Measurements from ENCODE around the gene GALNT2.

The GALNT2 gene

GRCh38 chr1:230094746-230095145 is 27.7 kb downstream of the GALNT2 start:
- no peak overlapping the region for H3K27ac ChIP-seq
- TF ChIP-seq CTCF (conservative IDR thresholded peaks at IDR 0.05) = no peak

- H3K27ac ChIP-seq = no peak overlapping the region
- TF ChIP-seq CTCF (conservative IDR thresholded peaks at IDR 0.05) = no peak
Measured at GRCh38 chr1:230095938-230096337, 28.9 kb downstream of the GALNT2 start.

- no peak overlapping the region for H3K27ac ChIP-seq
Measured at GRCh38 chr1:230097370-230097769, 30.3 kb downstream of the GALNT2 start.

GRCh38 chr1:230098723-230099122 is 31.7 kb downstream of the GALNT2 start:
- TF ChIP-seq CTCF (conservative IDR thresholded peaks at IDR 0.05) = no peak
- no peak overlapping the region for H3K27ac ChIP-seq

More at GRCh38 chr1:230097370-230097769, 30.3 kb downstream of the GALNT2 start:
- TF ChIP-seq CTCF (conservative IDR thresholded peaks at IDR 0.05) = no peak

GRCh38 chr1:230099465-230099864 is 32.4 kb downstream of the GALNT2 start:
- H3K27ac ChIP-seq = no peak overlapping the region
- TF ChIP-seq CTCF (conservative IDR thresholded peaks at IDR 0.05) = no peak

GRCh38 chr1:230100932-230101331 is 33.9 kb downstream of the GALNT2 start:
- no peak for TF ChIP-seq CTCF (conservative IDR thresholded peaks at IDR 0.05)
- H3K27ac ChIP-seq = no peak overlapping the region

DNA sequence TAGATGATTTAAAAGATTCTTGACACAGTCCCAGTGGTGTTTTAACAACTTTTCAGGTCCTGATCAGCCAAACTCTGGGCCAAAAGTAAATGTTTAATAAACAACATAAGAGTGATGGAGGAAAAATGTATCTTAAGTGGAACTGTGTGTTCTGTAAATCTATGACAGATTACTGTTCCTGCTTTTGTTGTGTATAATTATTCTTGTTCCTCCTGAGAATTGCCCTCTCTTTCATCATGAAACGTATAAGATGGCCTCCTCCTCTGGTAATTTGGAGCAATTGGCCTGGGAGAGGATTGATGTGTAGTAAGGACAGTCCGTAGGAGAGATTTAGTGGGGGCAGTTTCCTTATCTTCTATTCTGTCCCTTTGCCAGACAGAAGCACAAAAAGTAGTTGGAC is 34.5 kb downstream of the GALNT2 start:
- no peak for TF ChIP-seq CTCF (conservative IDR thresholded peaks at IDR 0.05)
- no peak overlapping the region for H3K27ac ChIP-seq

- no peak overlapping the region for H3K27ac ChIP-seq
- TF ChIP-seq CTCF (conservative IDR thresholded peaks at IDR 0.05) = no peak
Measured at GRCh38 chr1:230102046-230102445, 35.0 kb downstream of the GALNT2 start.
